OCI-LY7 (cell line): Measurements from ENCODE around the gene SUDS3.

ENCODE experiments used
- EZH2phosphoT487 ChIP-seq: fragments of 200-600 bp; sonication (generic); IDR thresholded peaks from 2 replicates; pipeline ENCODE4 v1.6.1; 2018; ENCODE audit warnings: low read depth, borderline replicate concordance, mild to moderate bottlenecking, mixed run types, antibody characterized with exemption, low read length, moderate library complexity, mixed read lengths
- TF ChIP-seq, protein P1 (sequence below): fragments of 200-600 bp; sonication (generic); conservative IDR thresholded peaks from 2 replicates; pipeline ENCODE4 v1.5.1; 2014; ENCODE audit warnings: mild to moderate bottlenecking, antibody characterized with exemption, low read length, moderate library complexity, mixed read lengths

DNA sequence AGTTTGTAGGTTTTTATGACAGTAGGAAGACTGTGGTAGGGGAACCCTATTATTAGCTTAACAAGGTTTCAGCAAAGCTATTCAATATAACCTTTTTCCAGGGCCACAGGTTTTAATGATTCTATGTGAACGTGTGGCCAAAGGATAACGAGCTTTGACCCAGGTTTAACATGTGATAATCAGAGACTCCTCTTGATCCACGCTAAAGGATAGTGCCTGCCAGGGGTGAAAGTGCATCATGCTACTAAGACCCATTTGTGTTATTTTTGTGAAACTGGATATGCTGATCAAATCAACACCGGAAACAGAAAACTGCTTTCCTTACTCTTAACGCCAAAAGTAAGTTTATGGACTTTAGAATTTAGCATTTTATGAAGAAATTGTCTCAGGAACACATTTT is 2.7 kb upstream of the SUDS3 start:
- TF ChIP-seq, protein P1, sequence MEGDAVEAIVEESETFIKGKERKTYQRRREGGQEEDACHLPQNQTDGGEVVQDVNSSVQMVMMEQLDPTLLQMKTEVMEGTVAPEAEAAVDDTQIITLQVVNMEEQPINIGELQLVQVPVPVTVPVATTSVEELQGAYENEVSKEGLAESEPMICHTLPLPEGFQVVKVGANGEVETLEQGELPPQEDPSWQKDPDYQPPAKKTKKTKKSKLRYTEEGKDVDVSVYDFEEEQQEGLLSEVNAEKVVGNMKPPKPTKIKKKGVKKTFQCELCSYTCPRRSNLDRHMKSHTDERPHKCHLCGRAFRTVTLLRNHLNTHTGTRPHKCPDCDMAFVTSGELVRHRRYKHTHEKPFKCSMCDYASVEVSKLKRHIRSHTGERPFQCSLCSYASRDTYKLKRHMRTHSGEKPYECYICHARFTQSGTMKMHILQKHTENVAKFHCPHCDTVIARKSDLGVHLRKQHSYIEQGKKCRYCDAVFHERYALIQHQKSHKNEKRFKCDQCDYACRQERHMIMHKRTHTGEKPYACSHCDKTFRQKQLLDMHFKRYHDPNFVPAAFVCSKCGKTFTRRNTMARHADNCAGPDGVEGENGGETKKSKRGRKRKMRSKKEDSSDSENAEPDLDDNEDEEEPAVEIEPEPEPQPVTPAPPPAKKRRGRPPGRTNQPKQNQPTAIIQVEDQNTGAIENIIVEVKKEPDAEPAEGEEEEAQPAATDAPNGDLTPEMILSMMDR: no peak
- no peak for TF ChIP-seq EZH2phosphoT487
